Measurements from ENCODE around the gene PRKX.

- TF ChIP-seq, protein P1, sequence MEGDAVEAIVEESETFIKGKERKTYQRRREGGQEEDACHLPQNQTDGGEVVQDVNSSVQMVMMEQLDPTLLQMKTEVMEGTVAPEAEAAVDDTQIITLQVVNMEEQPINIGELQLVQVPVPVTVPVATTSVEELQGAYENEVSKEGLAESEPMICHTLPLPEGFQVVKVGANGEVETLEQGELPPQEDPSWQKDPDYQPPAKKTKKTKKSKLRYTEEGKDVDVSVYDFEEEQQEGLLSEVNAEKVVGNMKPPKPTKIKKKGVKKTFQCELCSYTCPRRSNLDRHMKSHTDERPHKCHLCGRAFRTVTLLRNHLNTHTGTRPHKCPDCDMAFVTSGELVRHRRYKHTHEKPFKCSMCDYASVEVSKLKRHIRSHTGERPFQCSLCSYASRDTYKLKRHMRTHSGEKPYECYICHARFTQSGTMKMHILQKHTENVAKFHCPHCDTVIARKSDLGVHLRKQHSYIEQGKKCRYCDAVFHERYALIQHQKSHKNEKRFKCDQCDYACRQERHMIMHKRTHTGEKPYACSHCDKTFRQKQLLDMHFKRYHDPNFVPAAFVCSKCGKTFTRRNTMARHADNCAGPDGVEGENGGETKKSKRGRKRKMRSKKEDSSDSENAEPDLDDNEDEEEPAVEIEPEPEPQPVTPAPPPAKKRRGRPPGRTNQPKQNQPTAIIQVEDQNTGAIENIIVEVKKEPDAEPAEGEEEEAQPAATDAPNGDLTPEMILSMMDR (IDR thresholded peaks at IDR 0.05): no peak
- TF ChIP-seq POLR2A (IDR thresholded peaks at IDR 0.05): no peak
Measured at GRCh38 chrX:3621414-3621813, 92.0 kb downstream of the PRKX start.

Data from vagina (tissue), 2 donors.